Esophagus muscularis mucosa (tissue), 4 donors: Measurements from ENCODE around the gene GPR32. TPM values are rescaled to one million over a fixed set of nuclear protein-coding genes. Genes with fewer than 3 reads are reported as not detected.
A peak's percentile ranks its signal among the peaks of the same experiment; 100 is the strongest.
"Not testable (repeated sequence)": the region's sequence is repeated elsewhere in the genome, so short reads cannot be mapped to it uniquely, and the experiment has no call there.

ENCODE experiments used
- DNase-seq: peaks from one replicate; pipeline ENCODE4 v3.0.0-alpha.2; 2017; ENCODE audit errors: extremely low spot score
- H3K27ac ChIP-seq, 4 donors: fragments of 200-600 bp; sonication (generic); replicated peaks in 1 of 4; 1 replicate in 3 of 4; 2 replicates in 1 of 4; pipeline ENCODE4 v1.5.1; 2016 to 2019; ENCODE audit warnings: mild to moderate bottlenecking in 1 of 4
- H3K27me3 ChIP-seq, 4 donors: fragments of 200-600 bp; sonication (generic); one replicate each; pipeline versions ENCODE4 v1.5.1 to v1.6.0; 2016 to 2019
- H3K36me3 ChIP-seq, 4 donors: fragments of 200-600 bp; sonication (generic); one replicate each; pipeline ENCODE4 v1.5.1; 2016 to 2019
- H3K4me1 ChIP-seq, 4 donors: fragments of 200-600 bp; sonication (generic); one replicate each; pipeline ENCODE4 v1.5.1; 2016 to 2019
- H3K4me3 ChIP-seq, 4 donors: fragments of 200-600 bp; sonication (generic); 1 replicate in 2 of 4; 2 replicates in 2 of 4; pipeline ENCODE4 v1.5.1; 2016 to 2019; ENCODE audit warnings: mild to moderate bottlenecking in 4 of 4, moderate library complexity in 1 of 4
- H3K9me3 ChIP-seq, 4 donors: fragments of 200-600 bp; sonication (generic); 1 replicate in 3 of 4; 2 replicates in 1 of 4; pipeline ENCODE4 v1.5.1; 2016 to 2019
- CTCF ChIP-seq, 3 experiments: fragments of 200-600 bp in 2 of 3; fragments of 450-650 bp in 1 of 3; sonication (generic) in 2 of 3; IDR thresholded peaks; one replicate each; pipeline ENCODE4 v1.5.1; 2017 to 2019; ENCODE audit warnings: antibody characterized with exemption in 3 of 3, mild to moderate bottlenecking in 2 of 3, moderate library complexity in 1 of 3
- EP300 ChIP-seq: sonication (generic); formaldehyde crosslinking; IDR thresholded peaks from one replicate; pipeline ENCODE4 v1.6.1; 2017; ENCODE audit warnings: antibody characterized with exemption
- POLR2A ChIP-seq: fragments of 450-650 bp; IDR thresholded peaks from one replicate; pipeline ENCODE4 v1.6.1; 2017; ENCODE audit warnings: antibody characterized with exemption, moderate library complexity, mild to moderate bottlenecking, low read depth
- POLR2AphosphoS5 ChIP-seq, 2 donors: sonication (generic); formaldehyde crosslinking; IDR thresholded peaks; one replicate each; pipeline ENCODE4 v1.6.1; 2017; ENCODE audit warnings: antibody characterized with exemption in 2 of 2
- WGBS: methylation state at CpG from one replicate; pipeline ENCODE4 v1.1.5; 2018; 5-methylcytosine and 5-hydroxymethylcytosine counted together
- intact Hi-C: fragments of 100-400 bp; cut with DNase I; formaldehyde crosslinking; loops from one replicate; pipeline ENCODE4 v1.15.1; 2023
- total RNA-seq, 4 donors: library from RNA; depleted of rRNA; stranded (reverse); fragments of >200 nt; gene quantifications; one replicate each; pipeline versions ENCODE4 v1.1.0 to v1.2.1, GENCODE V29; 2016

Gene GPR32
- total RNA-seq, 4 donors from 2014 or later = not detected

- Histone ChIP-seq H3K27ac (peak overlapping the region; percentile 90 to 95 (median 94)), H3K4me3 (peak overlapping the region; percentile 68 to 97 (median 86)), H3K27me3 (no peaks in the 10 kb centered on the region), H3K9me3 (no peaks in the 10 kb centered on the region), H3K36me3 (peaks cover 6 to 33% (median 29%) of the 10 kb centered on the region in 4 donors), H3K4me1 (peaks cover 16 to 30% (median 27%) of the 10 kb centered on the region in 4 donors)
- under 1% methylated on average over 22 of the region's 40 CpGs for WGBS
- DNase-seq = no peak
- TF ChIP-seq CTCF (IDR thresholded peaks at IDR 0.05) = no peak
- TF ChIP-seq POLR2AphosphoS5 (IDR thresholded peaks at IDR 0.05) = no peak
- TF ChIP-seq POLR2A = no peak
- intact Hi-C loops = no loop called here
These were observed 33.6 kb downstream of the GPR32 start for GRCh38 chr19:50803633-50804419.

- WGBS = under 1% methylated on average over 38 of the region's 62 CpGs
- peaks cover 6 to 25% (median 21%) of the 10 kb centered on the region in 4 donors for H3K36me3 ChIP-seq
- TF ChIP-seq POLR2A = no peak
- TF ChIP-seq CTCF (IDR thresholded peaks at IDR 0.05) = peak in 1 of 3 experiments; percentile 8
- TF ChIP-seq POLR2AphosphoS5 (IDR thresholded peaks at IDR 0.05) = peak; percentile 76 to 77
- no peak for TF ChIP-seq EP300
- H3K4me1 ChIP-seq = peaks cover 16 to 30% (median 27%) of the 10 kb centered on the region in 4 donors
- H3K27me3 ChIP-seq = no peaks in the 10 kb centered on the region
- H3K27ac ChIP-seq = peak overlapping the region; percentile 90 to 95 (median 94)
- H3K9me3 ChIP-seq = no peaks in the 10 kb centered on the region
- peak overlapping the region; percentile 68 to 97 (median 86) for H3K4me3 ChIP-seq
- intact Hi-C loops = loop anchor here (5.0 kb wide), 1 partner anchor 77 kb away; no protein-coding TSS in a partner anchor
- peak; percentile 99 for DNase-seq
These were observed 34.4 kb downstream of the GPR32 start for GRCh38 chr19:50804420-50805272.

- peaks cover 0 to 22% (median 0%) of the 10 kb centered on the region in 4 donors for H3K27me3 ChIP-seq
- H3K9me3 ChIP-seq = no peaks in the 10 kb centered on the region
- DNase-seq = no peak
- no peaks in the 10 kb centered on the region for H3K36me3 ChIP-seq
- intact Hi-C loops = loop anchor here (5.0 kb wide), 1 partner anchor 82 kb away; no protein-coding TSS in a partner anchor
- no peak for TF ChIP-seq CTCF (IDR thresholded peaks at IDR 0.05)
- TF ChIP-seq POLR2AphosphoS5 (IDR thresholded peaks at IDR 0.05) = no peak
- no peak for TF ChIP-seq POLR2A
- no peak for TF ChIP-seq EP300
- no peak overlapping the region for H3K4me3 ChIP-seq
- 40% methylated on average over 1 of the region's 1 CpG for WGBS
- H3K4me1 ChIP-seq = peaks cover 3 to 12% (median 10%) of the 10 kb centered on the region in 4 donors
- no peak overlapping the region for H3K27ac ChIP-seq
These were observed 38.6 kb downstream of the GPR32 start for GRCh38 chr19:50808856-50809255.

- DNase-seq, H3K27ac ChIP-seq, H3K4me1 ChIP-seq, H3K4me3 ChIP-seq, H3K9me3 ChIP-seq, intact Hi-C loops, H3K36me3 ChIP-seq: not testable (repeated sequence)
- WGBS = 40% methylated on average over 1 of the region's 3 CpGs
- H3K27me3 ChIP-seq = peaks cover 0 to 48% (median 0%) of the 10 kb centered on the region in 4 donors
These were observed 41.5 kb downstream of the GPR32 start for GRCh38 chr19:50811622-50812238.
